Measurements from ENCODE around the gene KLHL18. TPM values are rescaled to one million over a fixed set of nuclear protein-coding genes. Genes with fewer than 3 reads are reported as not detected.

KLHL18 gene
- 10 to 100 TPM; 10.3 to 11.9 (median 10.4) TPM for total RNA-seq

DNA sequence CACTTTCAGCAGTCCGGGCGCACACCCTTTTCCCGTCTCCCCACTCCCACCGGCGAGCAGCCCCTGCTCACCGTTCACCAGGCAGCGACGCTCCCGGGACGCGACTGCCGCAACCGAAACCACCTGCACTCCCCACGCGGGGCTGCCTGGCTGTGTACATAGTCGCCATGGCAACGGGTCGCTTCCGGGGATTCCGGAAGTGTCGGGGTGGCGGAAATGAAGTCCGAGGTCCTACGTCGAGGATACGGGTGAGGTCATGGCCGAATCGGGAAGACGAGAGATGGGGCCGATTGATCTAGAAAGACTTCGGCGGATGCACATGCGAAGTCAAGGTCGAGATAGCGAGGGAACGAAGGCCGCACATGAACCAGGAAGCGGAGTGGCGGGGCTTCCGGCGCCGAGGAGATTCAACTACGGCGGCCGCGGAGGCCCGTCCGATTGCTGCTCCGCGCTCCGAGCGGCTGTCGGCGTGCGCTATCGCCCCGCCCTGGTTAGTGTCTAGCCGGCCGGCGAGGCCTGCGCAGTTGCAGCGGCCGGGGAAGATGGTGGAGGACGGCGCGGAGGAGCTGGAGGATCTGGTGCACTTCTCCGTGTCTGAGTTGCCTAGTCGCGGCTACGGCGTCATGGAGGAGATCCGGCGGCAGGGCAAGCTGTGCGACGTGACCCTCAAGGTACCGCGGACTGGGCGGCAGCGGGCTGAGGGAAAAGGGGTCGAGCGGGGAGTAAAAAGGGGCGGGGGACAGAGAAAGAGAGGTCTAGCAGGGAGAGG, at the start of gene KLHL18, which contains the start of gene KIF9:
KLHL18 (plus strand) TSS at position 521 of the 769 bp plus-strand sequence; CDS start at position 543, 22 bp downstream.
KIF9 (minus strand) TSS at position 376 of the 769 bp plus-strand sequence. CDS start 5,425 bp downstream, outside the sequence.
- TF ChIP-seq, protein P1, sequence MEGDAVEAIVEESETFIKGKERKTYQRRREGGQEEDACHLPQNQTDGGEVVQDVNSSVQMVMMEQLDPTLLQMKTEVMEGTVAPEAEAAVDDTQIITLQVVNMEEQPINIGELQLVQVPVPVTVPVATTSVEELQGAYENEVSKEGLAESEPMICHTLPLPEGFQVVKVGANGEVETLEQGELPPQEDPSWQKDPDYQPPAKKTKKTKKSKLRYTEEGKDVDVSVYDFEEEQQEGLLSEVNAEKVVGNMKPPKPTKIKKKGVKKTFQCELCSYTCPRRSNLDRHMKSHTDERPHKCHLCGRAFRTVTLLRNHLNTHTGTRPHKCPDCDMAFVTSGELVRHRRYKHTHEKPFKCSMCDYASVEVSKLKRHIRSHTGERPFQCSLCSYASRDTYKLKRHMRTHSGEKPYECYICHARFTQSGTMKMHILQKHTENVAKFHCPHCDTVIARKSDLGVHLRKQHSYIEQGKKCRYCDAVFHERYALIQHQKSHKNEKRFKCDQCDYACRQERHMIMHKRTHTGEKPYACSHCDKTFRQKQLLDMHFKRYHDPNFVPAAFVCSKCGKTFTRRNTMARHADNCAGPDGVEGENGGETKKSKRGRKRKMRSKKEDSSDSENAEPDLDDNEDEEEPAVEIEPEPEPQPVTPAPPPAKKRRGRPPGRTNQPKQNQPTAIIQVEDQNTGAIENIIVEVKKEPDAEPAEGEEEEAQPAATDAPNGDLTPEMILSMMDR (IDR thresholded peaks at IDR 0.05; ENCODE audit: low read depth): no peak

DNA sequence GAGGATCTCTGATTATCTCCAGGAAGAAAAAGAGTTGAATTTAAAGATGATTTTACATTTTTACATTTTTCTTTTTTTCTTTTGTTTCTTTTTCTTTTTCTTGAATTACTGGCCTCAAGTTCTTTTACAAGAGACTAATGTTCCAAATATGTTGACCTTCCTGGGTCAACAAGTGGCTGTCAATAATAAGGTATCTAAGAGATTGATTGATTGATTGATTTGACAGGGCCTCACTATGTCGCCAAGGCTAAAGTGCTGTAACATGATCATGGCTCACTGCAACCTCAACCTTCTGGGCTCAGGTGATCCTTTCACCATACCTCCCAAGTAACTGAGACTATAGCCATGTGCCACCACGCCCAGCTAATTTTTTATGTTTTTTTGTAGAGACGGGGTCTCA, 44.7 kb upstream of the KLHL18 start:
- TF ChIP-seq, protein P1 (IDR thresholded peaks at IDR 0.05; ENCODE audit: low read depth): no peak

DNA sequence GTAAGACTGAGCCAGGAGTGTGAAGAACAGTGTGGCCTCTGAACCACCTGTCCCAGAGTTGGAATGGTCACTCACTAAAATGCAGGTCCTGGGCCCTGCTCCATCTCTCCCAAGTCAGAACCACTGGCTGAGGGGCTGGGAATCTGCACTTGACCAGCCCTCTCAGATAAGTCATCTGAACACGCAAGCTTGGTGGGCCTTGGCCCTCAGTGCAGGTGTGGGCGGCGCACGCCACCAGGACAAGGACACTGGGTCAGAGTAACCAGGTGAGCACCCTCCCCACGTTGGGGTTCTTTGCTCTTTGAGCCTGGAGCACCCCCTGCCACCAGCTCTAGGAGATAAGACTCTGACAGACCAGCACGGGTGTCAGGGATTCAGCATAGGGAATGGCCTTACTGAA, 42.8 kb upstream of the KLHL18 start:
- TF ChIP-seq, protein P1 (IDR thresholded peaks at IDR 0.05; ENCODE audit: low read depth): no peak

DNA sequence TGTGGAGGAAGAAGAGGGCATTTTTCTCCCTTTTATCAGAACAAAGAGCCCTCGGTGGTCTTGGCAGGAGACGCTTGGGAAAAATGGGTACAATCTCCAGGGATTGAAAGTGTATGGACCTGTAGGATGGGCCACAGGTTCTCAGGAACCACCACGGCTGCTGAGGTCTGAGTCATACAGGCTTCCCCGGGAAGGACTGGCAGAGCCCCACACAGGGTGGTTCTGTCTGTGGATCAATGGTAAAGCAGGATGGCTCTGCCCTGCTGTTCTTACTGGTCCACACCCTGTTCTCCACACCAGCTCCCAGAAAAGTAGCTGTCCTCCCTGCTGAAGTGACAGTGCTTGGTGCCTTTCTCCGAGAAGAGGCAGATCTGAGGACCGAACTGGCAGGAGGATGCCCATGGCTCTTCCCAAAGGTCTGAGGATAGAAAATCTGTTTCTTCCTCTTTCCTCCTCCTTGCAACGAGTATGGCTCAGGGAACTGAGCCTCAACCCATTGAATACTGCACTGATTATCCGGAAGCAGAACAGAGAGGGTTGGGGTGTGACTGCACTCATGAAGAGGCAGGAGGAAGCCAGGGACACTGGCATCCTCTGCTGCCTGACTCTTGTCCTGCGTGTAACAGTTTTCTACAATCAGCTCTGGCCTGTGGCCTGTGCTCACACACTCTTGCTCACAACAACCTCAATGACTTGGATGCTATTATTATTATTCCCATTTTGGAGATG, 39.2 kb upstream of the KLHL18 start:
- TF ChIP-seq, protein P1 (IDR thresholded peaks at IDR 0.05; ENCODE audit: low read depth): no peak

DNA sequence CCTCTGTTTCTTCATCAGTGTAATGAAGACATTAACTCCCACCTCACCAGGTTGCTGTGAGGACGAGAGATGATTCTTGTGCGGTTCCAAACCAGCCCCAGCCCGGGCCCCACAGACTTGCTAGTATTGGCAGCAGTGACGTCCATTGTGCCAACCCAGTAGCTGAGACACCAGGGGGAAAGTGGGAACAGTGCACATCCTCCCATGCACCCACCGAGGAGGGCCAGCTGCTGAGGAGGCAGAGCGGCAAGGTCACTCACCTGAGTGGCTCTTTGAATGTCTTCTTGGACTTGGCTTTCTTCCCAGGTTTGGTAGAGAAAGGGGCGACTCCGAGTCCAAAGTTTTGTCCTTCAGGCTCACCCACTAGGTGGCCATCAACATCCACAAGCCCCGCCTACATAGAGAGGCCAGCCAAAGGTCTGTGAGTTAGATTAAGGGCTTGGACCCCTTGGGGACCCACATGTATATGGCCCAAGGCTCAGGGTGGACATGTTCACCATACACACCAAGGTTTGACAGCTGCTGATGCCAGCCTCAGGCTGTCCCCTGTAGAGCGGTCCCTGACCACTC, 38.1 kb upstream of the KLHL18 start:
- TF ChIP-seq, protein P1 (IDR thresholded peaks at IDR 0.05; ENCODE audit: low read depth): no peak

DNA sequence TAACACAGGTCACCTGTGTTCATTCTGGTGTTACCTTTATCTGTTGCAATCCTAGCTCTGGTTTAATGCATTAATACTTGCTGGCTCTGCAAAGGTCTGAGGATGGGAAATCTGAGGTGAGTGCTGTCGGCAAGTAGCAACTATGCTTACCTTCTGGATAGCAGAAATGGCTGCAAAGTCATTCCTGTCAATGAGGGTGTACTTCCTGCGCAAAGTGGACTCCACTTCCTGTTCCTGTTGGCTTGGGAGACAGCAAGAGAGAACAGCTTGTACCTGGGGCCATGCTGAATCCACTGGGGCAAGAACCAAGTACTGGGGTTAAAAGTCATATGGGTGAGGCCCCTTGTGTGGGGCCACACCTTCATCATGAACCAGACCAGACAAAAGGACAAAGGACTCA, 37.5 kb upstream of the KLHL18 start:
- TF ChIP-seq, protein P1 (IDR thresholded peaks at IDR 0.05; ENCODE audit: low read depth): no peak
